GM18519 (cell line): ENCODE measurements around the gene OR2T27.
A peak's percentile ranks its signal among the peaks of the same experiment; 100 is the strongest.
"Not testable (repeated sequence)": the region's sequence is repeated elsewhere in the genome, so short reads cannot be mapped to it uniquely, and the experiment has no call there.

Experiments
- ATAC-seq: cut with Tn5 transposase; IDR thresholded peaks from one replicate; pipeline ENCODE4 v1.9.1; 2021; ENCODE audit warnings: mild to moderate bottlenecking, moderate library complexity; ENCODE audit not compliant: unreplicated experiment, low FRiP score

The OR2T27 gene, protein sequence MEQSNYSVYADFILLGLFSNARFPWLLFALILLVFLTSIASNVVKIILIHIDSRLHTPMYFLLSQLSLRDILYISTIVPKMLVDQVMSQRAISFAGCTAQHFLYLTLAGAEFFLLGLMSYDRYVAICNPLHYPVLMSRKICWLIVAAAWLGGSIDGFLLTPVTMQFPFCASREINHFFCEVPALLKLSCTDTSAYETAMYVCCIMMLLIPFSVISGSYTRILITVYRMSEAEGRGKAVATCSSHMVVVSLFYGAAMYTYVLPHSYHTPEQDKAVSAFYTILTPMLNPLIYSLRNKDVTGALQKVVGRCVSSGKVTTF

DNA sequence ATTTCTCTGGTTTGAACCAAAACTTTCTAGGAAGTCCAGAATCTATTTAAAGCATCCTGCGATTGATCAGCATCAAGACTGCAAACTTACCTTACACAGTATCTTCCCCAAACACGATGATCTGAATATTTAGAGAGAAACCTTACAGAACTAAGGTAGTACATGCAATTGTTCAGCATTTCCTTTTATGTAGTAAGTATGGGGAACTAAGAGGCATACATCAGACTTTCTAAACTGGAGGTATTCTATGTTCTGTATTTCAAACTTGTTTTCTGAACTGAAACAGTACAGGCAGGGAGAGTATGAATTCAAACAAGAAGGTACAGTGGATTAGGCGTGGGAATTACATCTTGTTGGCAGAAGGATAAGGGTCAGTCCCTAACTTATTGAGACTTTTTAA, at the start of gene OR2T27:
OR2T27 (minus strand) TSS at position 175 of the 400 bp plus-strand sequence. CDS start 4,644 bp downstream, outside the sequence.
- ATAC-seq = peak; percentile 44

DNA sequence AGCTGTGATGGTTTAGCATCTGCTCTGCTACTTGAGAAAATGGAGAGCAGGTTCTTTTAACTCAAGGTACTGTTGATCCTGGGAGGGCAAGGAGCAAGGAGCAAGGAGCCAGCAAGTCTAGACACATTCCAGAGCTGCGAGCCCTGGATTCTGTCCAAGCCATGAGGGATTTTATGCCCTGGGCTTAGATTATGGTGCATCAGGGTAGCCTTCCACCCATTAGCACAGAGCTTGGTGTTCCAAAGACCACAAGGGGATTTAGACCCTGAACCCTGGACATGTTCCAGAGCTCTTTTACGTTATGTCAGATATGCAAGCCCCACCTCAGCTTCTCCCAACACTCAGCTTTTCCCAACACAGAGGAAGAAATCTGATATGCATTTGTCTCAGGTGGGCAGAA, 49.3 kb upstream of the OR2T27 start:
- no peak for ATAC-seq

DNA sequence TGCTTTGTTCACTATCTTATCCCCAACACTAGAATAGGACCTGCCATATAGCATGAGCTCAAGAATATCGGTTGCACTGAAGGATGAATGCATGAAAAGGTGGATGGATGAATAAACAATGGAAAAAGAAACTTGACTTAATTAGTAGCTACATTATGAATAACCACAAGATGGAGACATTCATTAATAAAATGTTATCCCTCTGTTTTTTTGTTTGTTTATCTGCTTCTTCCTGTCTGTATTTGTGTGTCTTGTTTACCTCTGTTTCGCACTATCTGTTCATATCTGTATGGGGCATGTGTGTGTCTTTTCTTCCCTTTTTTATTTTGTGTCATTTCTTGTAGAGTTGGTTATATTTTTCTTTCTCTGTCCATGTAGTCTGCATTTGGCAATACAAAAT, 48.3 kb upstream of the OR2T27 start:
- no peak for ATAC-seq

DNA sequence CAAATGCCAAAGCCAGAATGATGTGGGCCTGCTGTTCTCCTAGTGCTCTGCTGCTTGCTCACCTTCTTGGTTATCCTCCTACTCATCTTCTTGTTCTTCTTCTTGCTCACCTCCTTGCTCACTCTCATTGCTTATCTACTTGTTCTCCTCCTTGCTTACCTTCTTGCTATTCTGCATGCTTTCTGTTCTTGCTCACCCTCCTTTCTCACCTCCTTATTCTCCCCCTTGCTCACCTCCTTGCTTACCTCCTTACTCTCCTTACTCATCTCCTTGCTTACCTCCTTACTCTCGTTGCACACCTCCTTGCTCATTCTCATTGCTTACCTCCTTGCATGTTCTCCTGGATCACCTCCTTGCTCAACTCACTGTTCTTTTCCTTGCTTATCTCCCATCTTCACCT, 47.4 kb upstream of the OR2T27 start, which contains the start of gene OR14I1:
OR14I1 (minus strand) TSS at position 53 of the 400 bp plus-strand sequence.
- ATAC-seq = no peak

DNA sequence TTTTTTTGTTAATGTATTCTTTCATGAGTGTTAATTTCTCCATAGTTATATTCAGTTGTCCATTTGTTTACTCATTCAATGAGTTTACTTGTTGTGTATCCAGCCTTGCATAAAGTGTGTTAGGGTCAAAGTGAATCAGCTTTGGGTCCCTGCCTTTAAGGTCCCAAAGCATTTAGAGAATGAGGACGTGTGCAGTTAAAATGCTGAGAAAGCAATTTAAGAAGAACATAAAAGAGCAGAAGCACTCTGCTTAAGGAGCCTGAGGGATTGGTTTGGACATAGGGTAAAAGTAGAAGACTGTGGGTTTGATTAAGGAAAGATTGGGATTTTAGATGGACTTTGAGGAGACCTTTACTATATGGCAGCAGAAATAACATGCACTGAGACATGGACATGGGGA, 43.8 kb upstream of the OR2T27 start:
- ATAC-seq = no peak

DNA sequence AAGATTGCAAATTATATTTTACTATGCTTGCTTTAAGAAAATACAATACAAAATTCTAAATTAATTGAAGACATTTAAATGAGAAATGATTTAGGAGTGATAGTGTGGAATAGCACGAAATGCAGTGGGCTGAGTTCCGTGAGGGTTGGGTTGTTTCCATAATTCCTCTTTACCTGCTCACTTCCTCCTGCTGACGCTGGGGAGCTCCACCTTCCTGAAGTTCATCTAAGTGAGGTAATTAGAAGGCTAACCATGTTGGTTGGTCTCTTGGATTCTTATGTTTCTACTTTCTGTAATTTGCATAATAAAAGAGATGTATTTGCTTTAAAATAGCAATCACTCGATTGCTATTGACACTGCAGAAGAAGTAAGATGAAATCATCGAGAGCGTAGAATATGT, 42.6 kb upstream of the OR2T27 start:
- no peak for ATAC-seq

DNA sequence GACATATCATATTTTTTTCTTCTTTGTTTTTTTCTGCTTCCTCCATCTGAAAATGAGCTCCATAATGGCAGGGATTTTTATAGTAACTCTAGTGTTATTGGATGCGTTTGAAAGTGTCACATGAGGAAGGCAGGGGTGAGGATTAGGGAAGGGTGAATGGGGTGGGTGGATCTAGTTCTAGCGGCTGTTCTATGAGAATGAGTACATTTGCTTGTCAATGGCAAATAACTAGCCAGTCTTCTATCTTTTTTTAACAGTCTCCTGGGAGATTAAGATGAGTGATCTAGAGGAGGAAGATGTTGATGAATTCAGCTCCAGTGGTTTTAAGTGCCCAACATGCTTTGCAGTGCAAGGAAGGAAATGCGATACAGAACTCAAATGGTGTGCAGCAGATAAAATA, 41.4 kb upstream of the OR2T27 start:
- no peak for ATAC-seq

DNA sequence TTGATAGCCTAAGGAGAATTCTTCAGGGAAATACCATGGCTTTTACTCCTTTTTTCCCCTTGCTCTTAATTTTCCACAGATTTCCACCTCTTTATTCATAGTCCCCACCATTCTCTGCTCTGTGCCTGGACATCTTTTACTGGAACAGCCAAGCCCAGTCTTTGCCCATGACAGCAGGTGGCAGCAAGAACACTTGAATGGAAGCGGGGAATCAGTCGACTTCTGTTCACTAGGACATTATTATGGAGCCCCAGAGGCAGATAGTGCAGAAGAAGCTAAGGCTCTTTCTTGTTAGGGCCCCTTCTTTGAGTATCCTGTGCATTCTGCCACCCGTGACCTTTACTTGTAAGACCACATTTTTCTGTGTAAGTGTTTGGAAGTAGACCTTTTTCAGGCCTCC, 40.9 kb upstream of the OR2T27 start:
- no peak for ATAC-seq

DNA sequence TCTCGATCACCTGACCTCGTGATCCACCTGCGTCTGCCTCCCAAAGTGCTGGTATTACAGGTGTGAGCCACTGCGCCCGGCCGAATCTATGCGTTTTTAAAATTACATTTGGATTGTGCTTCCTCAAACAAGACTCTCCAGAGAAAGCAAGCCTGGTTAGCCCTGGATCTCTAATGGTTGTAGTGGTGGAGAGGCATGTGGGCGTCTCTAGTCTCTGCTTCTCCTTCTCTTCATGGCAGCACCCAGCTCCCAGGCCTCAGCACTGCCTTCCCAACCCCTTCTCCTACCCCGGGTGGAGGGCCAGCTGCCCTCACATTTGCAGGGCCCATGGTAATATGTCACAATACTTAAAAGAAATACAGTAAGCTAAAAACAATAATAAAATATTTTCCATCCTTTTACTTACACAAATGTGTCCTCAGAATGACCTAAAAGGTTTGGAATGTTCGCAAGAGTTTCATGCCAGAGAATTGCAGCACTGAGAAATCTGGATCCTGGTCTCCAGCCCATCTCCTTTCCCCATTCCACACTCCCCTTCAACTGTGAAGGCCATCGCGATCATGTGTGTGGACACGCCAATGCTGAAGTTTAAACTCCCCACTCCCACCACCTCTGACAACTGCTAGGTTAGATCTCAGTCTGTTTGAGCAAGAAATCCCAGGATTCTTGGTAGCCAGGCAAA, 40.3 kb upstream of the OR2T27 start:
- ATAC-seq = no peak

DNA sequence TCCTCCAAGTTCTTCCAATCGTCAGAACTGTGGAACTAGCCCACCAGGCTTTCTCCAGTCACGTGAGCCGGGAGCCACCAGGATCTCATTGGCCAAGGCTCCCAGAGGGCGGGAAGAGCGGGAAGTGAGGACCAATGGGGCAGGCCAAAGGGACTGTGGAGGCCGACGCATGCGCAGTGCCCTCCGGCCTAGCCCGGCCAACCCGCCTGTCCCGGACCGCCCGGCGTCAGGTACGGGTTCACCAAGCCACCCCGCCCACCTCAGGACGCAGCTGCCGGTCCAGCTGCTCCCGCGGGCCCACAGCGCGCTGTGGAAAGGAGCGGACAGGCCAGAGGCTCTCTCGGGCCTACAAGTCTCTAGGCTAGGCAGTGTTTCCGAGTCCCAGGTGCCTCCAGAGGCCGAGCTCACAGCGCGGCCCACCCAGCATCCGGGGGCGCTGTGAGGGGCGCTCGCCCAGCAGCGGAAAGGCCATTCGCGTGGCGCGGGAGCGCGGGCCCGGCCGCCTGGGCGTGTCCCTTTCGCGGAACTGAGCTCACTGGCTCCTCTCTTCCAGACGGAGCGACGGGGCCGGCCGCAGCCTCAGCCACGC, 36.3 kb upstream of the OR2T27 start:
- no peak for ATAC-seq

DNA sequence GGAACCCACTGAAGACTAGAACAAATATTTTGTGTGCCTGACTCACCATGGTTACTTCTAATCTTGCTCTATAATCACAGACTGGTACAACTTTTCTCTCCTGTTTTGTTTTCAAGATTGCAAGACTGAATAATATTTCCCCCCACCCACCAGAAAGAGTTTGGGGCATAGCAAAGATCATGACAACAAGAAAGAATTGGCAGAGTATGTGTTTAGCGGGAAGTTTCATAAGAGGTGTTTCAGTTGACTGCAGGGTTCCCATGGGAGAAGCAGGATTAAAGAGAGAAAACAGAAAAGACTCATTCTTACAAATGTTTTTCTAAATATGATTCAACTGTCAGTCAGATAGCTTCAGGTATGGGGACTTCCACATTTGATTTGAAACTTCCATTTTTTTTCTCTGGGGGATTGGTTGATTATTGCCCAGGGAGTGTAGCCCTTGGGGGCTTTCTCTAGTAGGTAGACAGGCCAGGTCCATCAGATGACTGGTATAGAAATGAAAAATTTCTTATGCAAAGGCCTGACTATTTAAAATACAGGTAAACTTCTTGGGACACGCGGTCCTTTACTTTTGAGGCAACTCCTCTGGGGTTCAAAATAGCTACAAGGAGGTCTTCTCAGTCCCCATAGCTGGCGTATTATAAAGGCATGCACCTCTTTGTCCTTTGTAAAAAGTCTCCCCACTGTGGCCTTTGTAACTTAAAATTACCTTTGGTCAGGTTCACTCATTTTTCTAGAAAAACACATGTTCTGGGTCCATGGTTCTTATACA, 33.4 kb upstream of the OR2T27 start:
- peak; percentile 31 for ATAC-seq

DNA sequence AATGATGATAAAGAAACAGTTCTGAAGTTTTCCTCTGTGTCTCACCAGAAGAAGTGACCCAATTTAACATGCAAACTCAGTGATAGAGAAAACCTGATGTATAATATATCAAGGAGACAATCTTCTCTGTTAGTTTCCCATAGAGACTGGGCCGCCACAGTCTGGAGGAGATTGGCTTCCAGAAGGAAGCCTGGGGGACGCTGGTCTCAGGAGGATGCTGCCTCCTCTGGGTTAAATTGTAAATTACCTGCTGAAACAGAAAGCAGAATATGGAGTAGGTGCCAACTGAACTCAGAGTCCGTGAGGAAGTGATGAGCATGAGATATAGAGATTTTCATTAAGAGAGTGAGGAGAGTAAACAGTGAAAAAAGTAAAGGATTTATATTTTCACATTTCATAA, 31.5 kb upstream of the OR2T27 start:
- peak; percentile 82 for ATAC-seq

DNA sequence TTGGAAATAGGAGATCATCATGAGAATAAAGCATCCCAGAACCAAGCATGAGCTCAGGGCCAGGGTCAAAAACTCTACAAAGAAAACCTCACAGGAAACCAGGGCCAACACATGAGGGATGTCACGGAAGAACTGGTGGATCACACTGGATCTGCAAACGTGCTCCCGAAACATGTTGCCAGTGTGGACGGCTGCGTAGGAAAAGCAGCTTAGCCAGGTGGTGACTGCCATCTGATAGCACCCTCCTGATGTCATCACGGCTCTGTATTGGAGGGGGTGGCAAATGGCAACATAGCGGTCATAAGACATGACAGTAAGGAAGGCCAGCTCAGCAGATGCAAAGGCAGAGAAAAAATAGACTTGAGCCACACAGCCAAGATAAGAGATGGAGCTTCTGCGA, 26.3 kb upstream of the OR2T27 start:
- no peak for ATAC-seq

DNA sequence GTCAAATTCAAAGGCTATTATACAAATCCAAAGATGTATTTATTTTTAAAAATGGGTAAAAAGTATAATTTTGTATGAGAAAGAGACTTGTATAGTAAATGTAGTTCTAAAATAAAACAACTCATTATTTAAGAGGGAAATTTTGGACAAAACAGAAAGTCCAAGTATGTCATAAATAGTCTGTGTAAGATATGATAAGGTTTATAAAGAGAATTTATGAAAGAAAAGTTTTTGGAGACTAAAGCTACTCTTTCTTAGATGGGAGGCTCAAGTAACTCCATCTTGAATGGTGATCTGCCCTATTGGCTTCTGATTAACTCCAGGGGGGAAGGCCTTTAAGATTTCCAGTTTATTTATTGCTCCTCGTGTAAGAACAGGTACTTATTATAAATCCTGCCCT, 14.7 kb upstream of the OR2T27 start:
- no peak for ATAC-seq

DNA sequence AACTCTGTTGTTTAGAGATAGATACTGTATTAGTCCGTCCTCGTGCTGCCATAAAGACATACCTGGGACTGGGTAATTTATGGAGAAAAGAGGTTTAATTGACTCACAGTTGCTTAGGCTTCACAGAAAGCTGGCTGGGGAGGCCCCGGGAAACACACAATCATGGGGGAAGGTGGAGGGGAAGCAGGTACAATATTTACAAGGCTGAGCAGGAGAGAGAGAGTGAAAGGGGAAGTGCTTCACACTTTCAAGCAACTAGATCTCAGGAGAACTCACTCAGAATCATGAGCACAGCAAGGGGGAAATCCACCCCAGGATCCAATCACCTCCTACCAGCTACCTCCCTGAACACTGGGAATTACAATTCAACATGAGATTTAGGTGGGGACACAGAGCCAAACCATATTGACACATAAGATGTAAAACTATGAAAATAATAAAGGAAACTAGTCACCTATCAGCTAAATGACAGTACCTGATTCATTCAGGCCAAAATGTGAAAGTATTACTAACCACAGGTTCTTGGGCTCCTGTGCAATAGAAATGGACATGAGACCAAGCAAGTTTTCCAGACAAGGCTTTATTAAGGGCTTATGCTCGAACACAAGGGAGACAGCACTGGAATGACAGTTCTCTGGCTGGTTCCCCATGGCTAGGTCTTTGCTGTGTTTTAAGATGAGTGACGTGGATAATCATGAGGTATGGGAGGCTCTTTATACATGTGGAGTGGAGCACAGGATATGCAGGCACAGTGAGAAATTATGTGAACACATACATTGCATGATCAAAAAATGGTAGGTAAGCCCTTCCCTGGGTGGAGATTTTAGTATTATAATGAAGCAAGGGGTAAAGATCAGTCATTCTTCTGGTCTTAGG, 8.4 kb upstream of the OR2T27 start:
- ATAC-seq = peak; percentile 93

DNA sequence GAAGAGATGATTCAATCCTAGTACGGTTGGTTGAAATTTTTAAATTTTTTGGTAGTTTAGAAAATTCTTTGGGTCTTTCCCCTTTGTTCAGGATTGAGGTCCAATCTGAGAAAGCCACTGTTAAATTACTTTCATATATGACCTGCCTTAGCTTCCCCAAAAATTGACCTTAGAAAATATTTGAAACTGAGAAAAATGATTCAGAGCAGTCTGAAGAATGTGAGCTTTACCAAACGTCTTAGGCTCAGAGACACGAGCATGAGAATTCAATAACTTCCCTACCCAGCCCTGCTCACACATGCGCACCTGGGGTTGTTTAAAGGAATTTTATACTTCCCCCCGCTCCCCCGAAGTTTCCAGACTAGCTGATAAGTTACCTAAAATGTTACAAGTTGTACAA, 1.5 kb upstream of the OR2T27 start:
- not testable (repeated sequence) for ATAC-seq

DNA sequence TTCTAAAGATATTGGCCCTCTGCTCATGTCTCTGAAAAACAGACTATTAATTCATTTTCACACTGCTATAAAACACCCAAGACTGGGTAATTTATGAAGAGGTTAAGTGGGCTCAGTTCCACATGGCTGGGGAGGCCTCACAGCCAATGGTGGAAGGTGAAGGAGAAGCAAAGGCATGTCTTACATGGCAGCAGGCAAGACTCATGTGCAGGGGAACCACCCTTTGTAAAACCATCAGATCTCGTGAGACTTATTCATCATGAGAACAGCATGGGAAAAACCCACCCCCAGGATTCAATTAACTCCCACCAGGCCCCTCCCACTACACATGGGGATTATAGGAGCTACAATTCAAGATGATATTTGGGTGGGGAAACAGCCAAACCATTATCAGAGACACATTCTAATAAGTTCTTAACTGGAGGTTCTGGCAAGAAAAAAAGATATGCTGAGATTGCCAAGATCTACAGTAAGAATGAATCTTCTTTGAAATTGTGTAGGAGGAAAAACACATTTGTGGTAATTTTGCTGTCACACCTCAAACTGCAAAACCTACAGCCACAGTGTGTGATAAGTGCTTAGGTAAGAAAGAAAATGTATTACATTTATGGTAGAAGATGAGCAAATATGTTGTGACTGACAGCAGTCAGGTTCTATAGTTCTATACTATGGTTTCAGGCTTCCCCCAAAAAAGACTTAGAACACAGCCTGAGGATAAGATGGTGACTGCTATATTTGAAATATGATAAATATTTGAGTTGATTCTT, 6.4 kb downstream of the OR2T27 start:
- not testable (repeated sequence) for ATAC-seq

DNA sequence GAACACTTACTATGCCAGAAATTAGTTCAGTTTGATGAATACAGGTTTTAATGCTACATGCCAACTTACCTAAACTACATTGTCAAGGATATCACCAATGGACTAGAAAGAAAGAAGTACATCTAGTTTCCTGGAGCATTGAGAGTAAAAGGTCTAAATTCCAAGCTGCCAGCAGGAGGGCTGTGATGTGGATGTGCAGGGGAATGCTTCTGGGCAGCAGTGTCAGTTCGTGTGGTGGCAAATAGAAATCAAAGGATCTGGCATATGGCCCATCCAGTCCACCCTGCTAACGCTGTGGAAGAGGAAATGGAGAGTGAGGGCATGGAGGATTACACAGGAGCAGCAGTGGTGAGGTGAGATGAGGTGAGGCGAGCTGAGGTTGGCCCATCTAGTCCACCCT, 10.2 kb downstream of the OR2T27 start, which contains the start of gene OR2T35:
OR2T35 (minus strand) TSS at position 101 of the 400 bp plus-strand sequence. CDS start 6,020 bp downstream, outside the sequence.
- not testable (repeated sequence) for ATAC-seq
